NT2/D1 (cell line): ENCODE results near the gene DSE.

Experiments used
- DNase-seq: peaks from one replicate; pipeline ENCODE4 v3.0.0-alpha.2; 2011; ENCODE audit warnings: low read depth, low spot score
- H3K27me3 ChIP-seq: 2 replicates; pipeline ENCODE4 v1.6.0; 2011; ENCODE audit warnings: mild to moderate bottlenecking; ENCODE audit not compliant: insufficient read length, insufficient read depth
- H3K36me3 ChIP-seq: 2 replicates; pipeline ENCODE4 v1.6.1; 2011; ENCODE audit warnings: mild to moderate bottlenecking, low read length, mixed read lengths; ENCODE audit not compliant: insufficient read depth, insufficient read length
- H3K4me1 ChIP-seq: 2 replicates; pipeline ENCODE4 v1.5.1; 2011; ENCODE audit not compliant: insufficient read depth, insufficient read length
- H3K4me3 ChIP-seq: 2 replicates; pipeline ENCODE4 v1.5.1; 2011; ENCODE audit warnings: low read depth; ENCODE audit not compliant: insufficient read length
- H3K9ac ChIP-seq: 2 replicates; pipeline ENCODE4 v1.6.0; 2011; ENCODE audit warnings: low read depth; ENCODE audit not compliant: insufficient read length
- H3K9me3 ChIP-seq: 2 replicates; pipeline ENCODE4 v1.5.1; 2011; ENCODE audit warnings: mild to moderate bottlenecking, low read length; ENCODE audit not compliant: insufficient read depth
- SUZ12 ChIP-seq: IDR thresholded peaks from 2 replicates; pipeline ENCODE4 v1.6.1; 2011; ENCODE audit not compliant: insufficient read length, insufficient read depth; ENCODE audit errors: extremely low read depth
- YY1 ChIP-seq: IDR thresholded peaks from 2 replicates; pipeline ENCODE4 v1.6.1; 2011; ENCODE audit not compliant: insufficient read length, insufficient read depth
- ZNF274 ChIP-seq: IDR thresholded peaks from 2 replicates; pipeline ENCODE4 v1.6.1; 2011; ENCODE audit warnings: mild to moderate bottlenecking, low read depth, low read length

The DSE gene

DNA sequence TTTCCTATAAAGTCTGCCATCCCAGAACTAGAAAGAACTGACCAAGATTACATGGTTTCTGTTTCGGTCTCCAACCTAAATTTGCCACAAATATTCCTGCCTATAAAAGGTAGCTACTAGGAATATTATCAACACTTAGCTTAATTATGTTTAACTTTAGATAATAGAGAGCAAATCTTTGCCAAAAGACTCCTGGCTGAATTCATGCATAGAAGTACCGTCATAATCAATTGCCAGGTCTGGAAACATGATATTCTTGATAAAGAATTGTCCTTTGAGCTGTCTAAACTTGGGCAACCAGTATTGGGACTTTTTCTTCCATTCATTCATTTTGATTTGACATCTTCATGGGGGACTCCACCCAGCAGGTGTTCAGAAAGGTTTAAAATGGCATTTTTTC lies 112.9 kb downstream of the DSE start:
- no peak overlapping the region for H3K9ac ChIP-seq
- H3K4me3 ChIP-seq = no peak overlapping the region
- no peaks in the 10 kb centered on the region for H3K9me3 ChIP-seq
- DNase-seq = no peak
- H3K4me1 ChIP-seq = no peaks in the 10 kb centered on the region
- TF ChIP-seq SUZ12 = no peak
- no peak for TF ChIP-seq ZNF274
- TF ChIP-seq YY1 = no peak
- no peaks in the 10 kb centered on the region for H3K27me3 ChIP-seq
- H3K36me3 ChIP-seq = no peaks in the 10 kb centered on the region

DNA sequence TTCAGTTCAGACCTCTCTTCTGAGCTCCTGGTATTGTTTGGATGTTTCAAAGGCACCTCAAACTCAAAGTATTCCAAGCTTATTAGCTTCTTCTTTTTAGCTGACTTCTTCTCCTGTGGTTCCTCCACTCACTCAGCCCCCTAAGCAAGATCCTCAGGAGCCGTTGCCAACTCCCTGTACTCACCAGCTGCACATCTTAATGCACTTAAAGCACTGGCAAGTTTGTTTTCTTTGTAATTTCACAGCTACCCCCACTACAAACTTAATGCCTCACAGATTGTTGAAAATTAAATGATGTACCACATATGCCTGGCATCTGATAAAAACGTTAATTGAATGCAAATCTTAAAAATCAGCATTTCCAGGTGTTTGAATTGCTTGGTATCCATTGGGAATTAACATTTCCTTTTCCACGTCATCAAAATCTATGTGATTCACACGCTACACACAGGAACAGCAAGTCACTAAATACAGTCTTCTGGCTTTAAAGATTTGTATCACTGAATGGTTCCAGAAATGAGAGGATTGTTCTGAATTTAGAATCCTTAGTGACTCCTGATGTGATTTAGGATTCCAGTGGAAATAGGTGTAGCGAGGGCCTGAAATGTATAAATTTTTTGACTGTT lies 114.9 kb downstream of the DSE start:
- TF ChIP-seq SUZ12 (no peak), YY1 (no peak), ZNF274 (no peak)
- no peaks in the 10 kb centered on the region for H3K27me3 ChIP-seq
- no peak overlapping the region for H3K4me3 ChIP-seq
- H3K9me3 ChIP-seq = no peaks in the 10 kb centered on the region
- DNase-seq = no peak
- no peaks in the 10 kb centered on the region for H3K4me1 ChIP-seq
- H3K9ac ChIP-seq = no peak overlapping the region
- no peaks in the 10 kb centered on the region for H3K36me3 ChIP-seq

- H3K36me3 ChIP-seq = no peaks in the 10 kb centered on the region
- no peak overlapping the region for H3K4me3 ChIP-seq
- no peaks in the 10 kb centered on the region for H3K27me3 ChIP-seq
- no peak for TF ChIP-seq SUZ12
- TF ChIP-seq ZNF274 = no peak
- TF ChIP-seq YY1 = no peak
- no peak overlapping the region for H3K9ac ChIP-seq
- no peak for DNase-seq
- no peaks in the 10 kb centered on the region for H3K4me1 ChIP-seq
- H3K9me3 ChIP-seq = no peaks in the 10 kb centered on the region
Measured at GRCh38 chr6:116491610-116492330, 121.0 kb downstream of the DSE start.

DNA sequence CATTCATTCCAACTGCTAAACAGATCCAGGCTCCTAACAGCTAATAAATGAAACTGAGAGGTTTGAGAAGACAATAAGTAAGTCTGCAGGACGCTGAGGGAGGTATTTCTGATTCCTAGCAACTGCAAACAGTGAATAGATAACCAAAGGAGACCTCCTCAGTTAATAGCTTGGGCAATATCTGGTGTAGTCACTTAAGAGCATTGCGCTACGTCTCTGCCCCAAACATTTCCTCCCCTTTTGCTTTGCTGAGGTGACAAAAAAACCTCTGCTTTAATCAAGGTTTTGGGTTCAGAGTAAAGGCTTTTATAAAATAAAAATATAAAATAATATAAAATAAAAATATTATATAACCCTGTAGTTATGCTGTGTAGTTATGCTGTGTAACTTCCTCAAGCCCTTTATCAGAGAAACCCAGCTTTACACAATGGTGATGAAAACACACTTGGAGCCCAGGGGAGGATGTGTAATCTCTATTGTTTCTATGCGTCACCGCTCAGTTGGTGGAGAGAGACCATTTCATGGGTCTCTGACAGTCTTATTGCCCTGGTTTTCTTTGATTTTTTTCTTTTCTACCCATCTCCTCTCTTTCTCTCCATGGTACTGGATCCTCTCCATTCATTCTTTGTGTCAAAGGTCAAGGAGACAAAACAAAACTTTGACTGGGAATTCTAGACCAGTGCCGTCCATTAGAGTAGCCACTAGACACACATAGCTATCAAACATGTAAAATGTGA lies 121.8 kb downstream of the DSE start:
- Histone ChIP-seq H3K9me3 (no peaks in the 10 kb centered on the region), H3K9ac (no peak overlapping the region), H3K36me3 (no peaks in the 10 kb centered on the region), H3K4me1 (no peaks in the 10 kb centered on the region), H3K4me3 (no peak overlapping the region), H3K27me3 (no peaks in the 10 kb centered on the region)
- TF ChIP-seq YY1 (no peak), SUZ12 (no peak)
- no peak for DNase-seq
